GM18505 (cell line): ENCODE measurements around the gene COG2.
"Not testable (repeated sequence)": the region's sequence is repeated elsewhere in the genome, so short reads cannot be mapped to it uniquely, and the experiment has no call there.

Experiments used
- ATAC-seq: cut with Tn5 transposase; IDR thresholded peaks from one replicate; pipeline ENCODE4 v1.9.1; 2021; ENCODE audit not compliant: unreplicated experiment
- POLR2A ChIP-seq: IDR thresholded peaks from 4 replicates; pipeline ENCODE4 v1.6.1; 2011; ENCODE audit warnings: borderline replicate concordance; ENCODE audit not compliant: insufficient read depth, insufficient read length; ENCODE audit errors: extremely low read depth

COG2 gene

DNA sequence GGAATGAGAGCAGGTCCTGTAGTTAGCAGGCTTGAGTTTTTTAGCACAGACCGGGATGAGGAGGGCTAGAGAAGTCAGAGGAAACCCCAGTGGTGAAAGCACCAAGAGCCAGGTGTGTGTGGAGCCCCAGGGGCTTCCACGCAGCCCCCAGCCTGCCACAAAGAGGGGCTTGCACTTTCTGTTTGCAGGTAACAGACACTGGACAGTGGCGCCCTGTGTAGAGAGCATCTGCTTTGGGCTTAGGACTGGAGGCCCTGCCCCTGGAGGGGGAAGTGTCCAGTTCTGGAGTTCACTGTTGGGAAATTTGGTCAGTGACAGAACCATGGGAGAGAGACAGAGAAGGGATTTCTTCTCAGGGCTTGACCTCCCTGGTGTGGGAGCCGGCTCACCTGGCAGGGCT lies 52.2 kb downstream of the COG2 start:
- TF ChIP-seq POLR2A, result no peak
- ATAC-seq, result no peak

DNA sequence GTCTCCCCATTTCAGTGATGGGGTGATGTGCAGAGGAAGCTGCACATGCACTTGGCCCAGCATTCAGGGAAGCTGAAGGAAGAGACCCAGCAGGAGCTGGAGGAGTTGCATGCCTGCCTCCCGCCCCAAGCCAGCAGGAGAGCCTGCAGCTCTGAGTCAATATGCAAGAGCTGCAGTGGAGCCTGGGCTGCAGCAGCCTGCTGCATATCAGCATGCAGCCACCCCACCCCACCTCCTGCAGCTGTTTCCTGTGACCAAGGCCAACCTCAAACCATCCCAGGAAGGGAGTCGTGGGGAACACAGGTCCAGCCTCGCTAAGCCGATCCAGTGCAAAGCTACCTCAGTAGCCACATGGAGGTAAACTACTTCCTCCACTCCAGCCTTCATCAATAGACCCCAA lies 52.7 kb downstream of the COG2 start:
- ATAC-seq, result no peak

DNA sequence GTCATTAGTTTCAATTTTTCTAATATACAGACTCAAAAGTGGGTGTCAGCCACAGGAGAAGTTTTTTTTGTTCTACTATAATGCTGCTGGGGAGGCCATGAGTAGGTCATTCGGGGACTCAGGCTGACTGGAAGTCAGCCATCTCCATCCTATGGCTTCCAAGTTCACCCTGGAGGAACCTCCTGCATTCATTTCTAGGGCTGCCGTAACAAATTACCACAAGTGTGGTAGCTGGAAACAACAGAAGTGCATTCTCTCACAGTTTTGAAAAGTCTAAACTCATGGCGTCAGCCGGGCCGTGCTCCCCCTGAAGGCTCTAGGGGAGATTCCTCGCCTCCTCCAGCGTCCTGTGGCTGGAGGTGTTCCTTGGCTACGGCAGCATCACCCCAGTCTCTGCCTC lies 53.9 kb downstream of the COG2 start:
- ATAC-seq, result no peak

More for the DNA sequence above, 52.7 kb downstream of the COG2 start:
- no peak for TF ChIP-seq POLR2A

DNA sequence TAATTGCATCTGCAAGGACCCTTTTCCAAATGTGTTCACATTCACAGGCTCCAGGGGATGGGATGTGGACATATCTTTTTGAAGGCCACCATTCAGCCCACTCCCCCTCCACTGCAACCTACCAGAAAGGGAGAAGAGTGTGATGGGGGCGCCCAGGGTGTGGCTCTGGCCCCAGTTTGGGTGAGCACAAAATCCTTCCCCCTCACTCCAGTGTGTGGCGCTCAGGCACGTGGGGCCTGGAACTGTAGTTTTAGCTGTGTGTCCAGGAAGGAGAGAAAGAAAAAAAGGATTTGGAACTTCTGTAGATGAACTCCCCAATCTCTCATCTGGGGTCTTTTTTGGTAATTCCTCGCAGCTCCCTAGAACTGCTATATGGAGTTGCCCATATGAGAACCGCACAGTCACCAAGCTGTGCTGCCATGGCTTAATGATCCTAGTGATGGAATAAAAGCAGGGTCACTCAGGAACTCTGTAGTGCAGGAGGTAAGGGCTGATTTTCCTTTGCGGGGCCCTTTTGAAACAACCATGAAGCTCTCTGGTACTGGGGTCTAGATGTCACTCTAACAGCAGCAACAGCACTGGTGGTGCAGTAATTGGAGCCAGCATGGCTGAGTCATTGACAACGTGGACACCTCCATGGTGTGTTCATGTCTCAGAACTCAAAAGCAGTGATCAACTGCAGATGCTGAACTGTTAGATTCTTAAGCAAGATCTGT lies 54.6 kb downstream of the COG2 start:
- no peak for TF ChIP-seq POLR2A
- no peak for ATAC-seq

More for the DNA sequence above, 53.9 kb downstream of the COG2 start:
- TF ChIP-seq POLR2A, result no peak

DNA sequence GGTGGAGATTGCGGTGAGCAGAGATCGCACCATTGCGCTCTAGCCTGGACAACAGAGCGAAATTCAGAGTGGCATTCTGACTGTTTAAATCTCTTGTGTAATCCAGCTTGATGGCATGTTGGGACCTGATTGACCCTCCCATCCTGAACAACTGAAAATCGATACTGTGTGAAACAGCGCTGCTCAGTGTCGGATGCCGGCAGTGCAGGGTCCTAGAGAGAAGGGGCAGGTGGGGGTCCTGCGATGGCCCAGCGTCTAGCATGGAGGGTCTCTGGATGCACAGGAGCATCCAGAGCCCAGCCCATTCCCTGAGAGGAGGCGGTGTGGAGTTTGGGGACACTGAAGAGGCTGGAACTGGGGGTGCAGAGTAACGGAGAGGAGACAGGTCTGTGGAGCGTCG lies 55.8 kb downstream of the COG2 start:
- no peak for TF ChIP-seq POLR2A
- ATAC-seq, result no peak

DNA sequence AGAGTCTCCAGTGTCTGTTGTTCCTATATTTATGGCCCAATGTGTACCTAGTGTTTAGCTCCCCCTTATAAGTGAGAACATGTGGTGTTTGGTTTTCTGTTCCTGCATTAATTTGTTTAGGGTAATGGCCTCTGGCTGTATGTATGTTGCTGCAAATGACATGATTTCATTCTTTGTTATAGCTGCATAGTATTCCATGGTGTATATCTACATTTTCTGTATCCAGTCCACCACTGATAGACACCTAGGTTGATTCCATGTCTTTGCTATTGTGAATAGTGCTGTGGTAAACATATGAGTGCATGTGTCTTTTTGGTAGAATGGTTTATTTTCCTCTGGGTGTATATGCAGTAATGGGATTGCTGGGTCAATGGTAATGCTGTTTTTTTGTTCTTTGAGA lies 56.7 kb downstream of the COG2 start:
- ATAC-seq, result not testable (repeated sequence)

DNA sequence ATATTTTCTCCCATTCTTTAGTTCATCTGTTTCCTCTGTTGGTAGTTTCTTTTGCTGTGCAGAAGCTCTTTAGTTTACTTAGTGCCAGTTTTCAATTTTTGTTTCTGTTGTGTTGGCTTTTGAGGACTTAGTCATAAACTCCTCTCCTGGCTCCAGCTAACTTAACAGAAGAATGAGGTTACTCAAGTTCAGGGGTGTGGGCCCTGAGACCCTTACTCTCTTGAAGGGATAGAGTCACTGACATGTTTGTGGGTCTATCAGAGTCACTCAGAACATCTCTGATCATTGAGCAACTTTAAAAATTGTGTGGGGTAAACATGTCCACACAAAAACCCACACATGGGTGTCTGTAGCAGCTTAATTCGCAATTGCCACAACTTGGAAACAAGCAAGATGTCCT lies 57.4 kb downstream of the COG2 start:
- no peak for TF ChIP-seq POLR2A

DNA sequence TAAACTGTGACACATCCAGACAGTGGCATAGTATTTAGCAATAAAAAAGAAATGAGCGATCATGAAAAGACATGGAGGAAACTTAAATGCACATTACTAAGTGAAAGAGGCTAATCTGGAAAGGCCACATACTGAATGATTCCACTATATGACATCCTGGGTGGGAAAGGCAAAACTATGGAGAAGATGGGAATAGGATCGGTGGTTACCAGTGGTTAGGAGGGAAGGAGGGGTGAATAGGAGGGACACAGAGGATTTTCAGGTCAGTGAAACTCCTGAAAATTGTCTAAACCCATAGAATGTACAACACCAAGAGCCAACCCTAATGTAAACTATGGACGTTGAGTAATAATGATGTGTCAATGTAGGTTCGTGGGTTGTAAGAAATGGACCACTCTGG lies 57.9 kb downstream of the COG2 start:
- ATAC-seq, result no peak
- TF ChIP-seq POLR2A, result no peak

More for the DNA sequence above, 57.4 kb downstream of the COG2 start:
- no peak for ATAC-seq

DNA sequence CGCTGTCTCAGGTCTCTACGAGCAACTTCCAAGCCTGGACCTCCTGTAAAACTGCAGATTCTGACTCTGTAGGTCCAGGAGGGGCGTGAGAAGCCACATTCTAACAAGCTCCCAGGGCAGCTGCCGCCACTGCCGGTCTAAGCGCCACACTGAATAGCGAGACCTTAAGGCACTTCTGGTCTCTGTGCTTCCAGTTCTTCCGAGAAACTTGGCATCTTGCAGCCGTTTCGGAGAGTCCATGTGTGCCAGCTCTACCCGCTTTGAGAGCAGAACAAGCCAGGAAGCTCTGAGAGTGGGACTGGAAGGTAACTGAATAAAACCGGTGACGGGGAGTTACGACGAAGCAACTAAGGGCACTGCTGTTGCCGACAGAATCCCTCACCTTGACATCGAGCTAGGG lies 59.2 kb downstream of the COG2 start:
- TF ChIP-seq POLR2A, result no peak
- ATAC-seq, result no peak

DNA sequence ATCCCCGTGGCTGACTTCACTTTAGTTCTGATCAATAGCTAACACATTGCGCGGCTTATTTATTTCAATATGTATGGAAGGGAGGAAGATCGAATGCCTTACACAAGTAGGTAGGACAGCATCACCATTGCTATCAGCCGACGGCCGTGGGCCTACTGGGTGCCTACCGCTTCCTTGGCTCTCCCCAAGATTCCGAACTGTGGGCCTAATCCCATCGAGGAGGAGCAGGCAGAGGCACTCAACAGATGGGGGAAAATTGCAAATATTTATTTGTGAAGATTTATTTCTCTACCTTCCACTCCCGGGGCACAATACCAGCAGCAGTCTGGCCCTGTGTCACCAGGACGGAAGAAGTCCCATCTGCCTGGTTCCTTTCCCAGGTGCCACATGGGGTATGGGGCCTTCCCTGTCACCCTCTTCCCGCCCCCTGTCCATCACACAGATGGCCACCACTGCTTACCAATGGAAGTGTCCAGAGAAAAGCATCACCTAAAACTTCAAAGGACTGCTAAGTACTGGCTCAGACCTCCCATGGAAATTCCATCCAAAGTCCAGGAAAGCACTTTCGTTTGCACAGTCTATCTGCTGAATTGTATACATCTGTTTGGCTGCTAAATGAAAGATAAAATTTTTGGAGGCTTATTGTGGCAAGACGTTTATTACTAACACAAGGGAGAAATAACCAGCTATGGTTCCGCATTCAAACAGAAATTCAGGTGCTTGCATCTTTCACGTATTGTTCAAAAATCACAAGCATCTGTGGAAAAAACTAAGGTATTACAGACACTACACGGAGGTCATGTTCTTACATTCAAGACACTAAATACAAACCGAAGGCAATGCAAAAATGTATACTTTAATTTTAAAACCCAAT lies 59.9 kb downstream of the COG2 start:
- TF ChIP-seq POLR2A, result no peak
- no peak for ATAC-seq

DNA sequence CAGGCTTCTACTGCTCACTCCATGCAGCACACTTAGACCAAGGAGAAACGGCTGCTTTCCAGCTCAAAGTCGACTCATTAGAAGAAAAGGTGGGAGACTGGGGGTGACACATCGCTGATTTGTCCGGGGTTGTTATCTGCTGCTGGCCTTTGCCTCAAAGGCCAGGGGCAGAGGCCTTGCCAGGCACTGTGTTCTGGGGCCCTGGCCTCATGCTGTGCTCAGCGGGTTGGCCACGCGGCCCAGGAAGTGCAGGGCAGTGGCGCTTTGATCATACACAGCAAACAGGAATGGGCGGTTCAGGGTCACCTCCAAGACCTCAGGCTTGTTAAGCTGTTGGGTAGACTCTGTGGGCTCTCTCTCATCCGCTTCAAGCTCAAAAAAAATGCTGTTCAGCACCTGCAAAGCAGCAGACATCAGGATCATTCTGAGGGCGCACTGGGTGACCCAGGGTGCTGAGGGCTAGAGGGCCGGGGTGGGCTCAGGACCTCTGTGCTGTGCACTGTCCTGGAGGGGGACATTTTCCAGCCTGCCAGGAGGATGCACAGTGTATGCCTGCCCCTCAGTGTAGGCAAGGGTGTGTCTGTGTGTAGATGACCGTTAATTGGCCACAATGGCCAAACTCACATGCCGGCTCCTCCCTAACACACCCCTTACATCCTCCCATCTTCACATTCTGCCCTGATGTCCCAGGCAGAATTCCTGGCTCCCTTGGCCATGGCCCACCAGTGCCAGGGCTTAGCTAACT lies 60.8 kb downstream of the COG2 start:
- no peak for TF ChIP-seq POLR2A
- no peak for ATAC-seq

DNA sequence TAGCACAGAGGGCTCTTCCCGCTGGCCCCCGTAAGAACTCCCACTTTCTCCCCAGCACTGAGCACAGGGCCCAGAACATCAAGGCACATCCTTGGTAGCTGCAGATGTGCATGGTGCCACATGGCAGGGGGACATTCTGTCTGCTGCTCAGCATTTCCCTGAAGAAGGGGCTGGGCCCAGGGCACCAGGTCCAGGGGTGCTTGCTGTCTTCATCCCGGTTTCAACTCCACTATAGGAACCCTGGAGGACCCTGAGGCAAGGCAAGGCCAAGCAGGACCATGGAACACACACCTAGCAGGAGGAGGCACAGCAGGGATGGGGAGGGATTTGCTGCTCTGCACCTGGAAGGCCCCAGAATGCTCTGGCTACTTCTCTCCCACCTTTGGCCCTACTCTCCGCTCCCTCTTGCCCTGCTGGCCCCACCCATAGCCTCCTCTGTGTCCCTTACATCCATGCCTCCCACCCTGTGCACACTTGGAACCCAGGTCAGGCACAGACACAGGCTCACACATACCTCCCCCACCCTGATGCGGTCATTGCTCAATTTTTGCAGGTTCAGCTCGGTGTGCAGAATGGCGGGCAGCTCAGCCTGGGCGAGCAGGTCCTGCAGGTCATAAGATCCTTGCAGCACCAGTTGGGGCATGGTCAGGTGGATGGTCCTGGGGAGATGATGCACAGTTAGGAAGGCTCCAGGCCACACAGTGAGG lies 61.6 kb downstream of the COG2 start:
- no peak for TF ChIP-seq POLR2A
- no peak for ATAC-seq

DNA sequence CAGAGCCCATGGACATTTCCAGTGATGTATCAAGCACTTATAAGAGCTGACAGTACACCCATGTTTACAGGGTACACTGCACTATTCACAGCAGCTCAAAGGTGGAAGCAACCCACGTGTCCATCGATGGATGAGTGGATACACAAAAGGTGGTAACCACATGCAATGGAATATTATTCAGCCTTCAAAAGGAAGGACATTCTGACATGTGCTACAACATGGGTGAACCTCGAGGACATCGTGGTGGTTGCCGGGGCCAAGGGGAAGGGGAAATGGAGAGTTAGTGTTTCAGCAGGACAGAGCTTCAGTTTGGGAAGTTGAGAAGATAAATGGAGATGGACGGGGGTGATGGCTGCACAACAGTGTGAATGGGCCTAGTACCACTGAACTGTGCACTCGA lies 62.5 kb downstream of the COG2 start:
- no peak for ATAC-seq
- TF ChIP-seq POLR2A, result no peak
